ENCODE results near the gene PDHX. TPM values are rescaled to one million over a fixed set of nuclear protein-coding genes. Genes with fewer than 3 reads are reported as not detected.

Gene PDHX
- total RNA-seq, 1 donor from 2014 or later, result 44.0 TPM

- H3K27me3 ChIP-seq (ENCODE audit: insufficient read depth, low read length), result no peaks in the 10 kb centered on the region
- no peak for FAIRE-seq
Measured at GRCh38 chr11:34986883-34987520, 70.6 kb downstream of the PDHX start.

GRCh38 chr11:34987617-34988016 lies 71.2 kb downstream of the PDHX start:
- Mint-ChIP-seq H3K27ac (ENCODE audit: unreplicated experiment) (no peak overlapping the region), H3K36me3 (ENCODE audit: low read depth, unreplicated experiment) (peaks cover 27% of the 10 kb centered on the region), H3K9me3 (ENCODE audit: unreplicated experiment) (no peaks in the 10 kb centered on the region), H3K4me1 (ENCODE audit: low read depth, unreplicated experiment) (peaks cover 27% of the 10 kb centered on the region), H3K27me3 (ENCODE audit: low read depth, unreplicated experiment) (no peaks in the 10 kb centered on the region), H3K4me3 (ENCODE audit: unreplicated experiment) (no peak overlapping the region)
- FAIRE-seq (peak; percentile 67), DNase-seq (ENCODE audit: low read depth) (peak; percentile 73)
- Histone ChIP-seq H2AFZ (ENCODE audit: low read depth, low read length) (no peak overlapping the region), H3K9me3 (ENCODE audit: insufficient read depth, low read depth, low read length) (no peaks in the 10 kb centered on the region), H3K4me3 (ENCODE audit: insufficient read depth, low read depth, low read length) (no peak overlapping the region), H3K27ac (ENCODE audit: low read depth, low read length) (peak overlapping the region; percentile 60), H3K79me2 (ENCODE audit: insufficient read depth, low read length) (no peaks in the 10 kb centered on the region), H3K4me2 (ENCODE audit: low read length) (peak overlapping the region; percentile 34), H3K27me3 (ENCODE audit: insufficient read depth, low read length) (no peaks in the 10 kb centered on the region), H4K20me1 (ENCODE audit: insufficient read depth, low read length) (no peaks in the 10 kb centered on the region), H3K36me3 (ENCODE audit: insufficient read depth, low read length) (peaks cover 12% of the 10 kb centered on the region), H3K4me1 (ENCODE audit: insufficient read depth, low read length) (peaks cover 28% of the 10 kb centered on the region), H3K9ac (ENCODE audit: low read length) (peak overlapping the region; percentile 31)
- TF ChIP-seq EZH2 (IDR thresholded peaks at IDR 0.05; ENCODE audit: insufficient read depth, low read length) (no peak), CTCF (IDR thresholded peaks at IDR 0.05; ENCODE audit: insufficient read depth, low read depth, low read length) (no peak)

More at GRCh38 chr11:34986883-34987520, 70.6 kb downstream of the PDHX start:
- Histone ChIP-seq H3K36me3 (ENCODE audit: insufficient read depth, low read length) (peaks cover 12% of the 10 kb centered on the region), H3K4me3 (ENCODE audit: insufficient read depth, low read depth, low read length) (no peak overlapping the region), H3K9me3 (ENCODE audit: insufficient read depth, low read depth, low read length) (no peaks in the 10 kb centered on the region), H2AFZ (ENCODE audit: low read depth, low read length) (no peak overlapping the region), H3K9ac (ENCODE audit: low read length) (peak overlapping the region; percentile 31), H3K4me2 (ENCODE audit: low read length) (peak overlapping the region; percentile 34), H3K27ac (ENCODE audit: low read depth, low read length) (no peak overlapping the region), H4K20me1 (ENCODE audit: insufficient read depth, low read length) (no peaks in the 10 kb centered on the region), H3K4me1 (ENCODE audit: insufficient read depth, low read length) (peaks cover 28% of the 10 kb centered on the region), H3K79me2 (ENCODE audit: insufficient read depth, low read length) (no peaks in the 10 kb centered on the region)
- Mint-ChIP-seq H3K27ac (ENCODE audit: unreplicated experiment) (no peak overlapping the region), H3K4me3 (ENCODE audit: unreplicated experiment) (no peak overlapping the region), H3K9me3 (ENCODE audit: unreplicated experiment) (no peaks in the 10 kb centered on the region), H3K36me3 (ENCODE audit: low read depth, unreplicated experiment) (peaks cover 30% of the 10 kb centered on the region), H3K4me1 (ENCODE audit: low read depth, unreplicated experiment) (peaks cover 27% of the 10 kb centered on the region), H3K27me3 (ENCODE audit: low read depth, unreplicated experiment) (no peaks in the 10 kb centered on the region)
- TF ChIP-seq CTCF (IDR thresholded peaks at IDR 0.05; ENCODE audit: insufficient read depth, low read depth, low read length) (no peak), EZH2 (IDR thresholded peaks at IDR 0.05; ENCODE audit: insufficient read depth, low read length) (no peak)
- DNase-seq (ENCODE audit: low read depth), result no peak
